CD8-positive, alpha-beta memory T cell (primary cell): ENCODE data around the gene OLFM4. TPM values are rescaled to one million over a fixed set of nuclear protein-coding genes. Genes with fewer than 3 reads are reported as not detected.
"Not testable (repeated sequence)": the region's sequence is repeated elsewhere in the genome, so short reads cannot be mapped to it uniquely, and the experiment has no call there.

Experiments used
- CTCF ChIA-PET: fragments of 350-600 bp; sonication (Branson Sonifier 250); formaldehyde crosslinking; loops from one replicate; lab custom pipeline; 2021; ENCODE audit warnings: antibody characterized with exemption; lab: Charles Lee
- POLR2A ChIA-PET: fragments of 350-600 bp; sonication (Branson Sonifier 250); formaldehyde crosslinking; loops from one replicate; lab custom pipeline; 2021; ENCODE audit warnings: antibody characterized with exemption; lab: Charles Lee
- DNase-seq, 5 donors: peaks; one replicate each; pipeline versions ENCODE4 v3.0.0 to v3.0.0-alpha.2; 2020 to 2022; ENCODE audit warnings: mixed read lengths in 1 of 5
- H3K27ac ChIP-seq: one replicate; pipeline ENCODE4 v1.7.0; 2013; ENCODE audit warnings: low read depth, mild to moderate bottlenecking, low read length, moderate library complexity
- H3K27me3 ChIP-seq: 2 replicates; pipeline ENCODE4 v1.7.0; 2013; ENCODE audit warnings: low read length, mild to moderate bottlenecking; ENCODE audit not compliant: insufficient read depth, poor library complexity, severe bottlenecking
- H3K36me3 ChIP-seq: 2 replicates; pipeline ENCODE4 v1.7.0; 2013; ENCODE audit warnings: mild to moderate bottlenecking, low read length, moderate library complexity; ENCODE audit not compliant: insufficient read depth
- H3K4me1 ChIP-seq: 2 replicates; pipeline ENCODE4 v1.7.0; 2013; ENCODE audit warnings: mild to moderate bottlenecking, low read length, moderate library complexity; ENCODE audit not compliant: insufficient read depth
- H3K4me3 ChIP-seq: 2 replicates; pipeline ENCODE4 v1.7.0; 2013; ENCODE audit warnings: mild to moderate bottlenecking, low read length
- H3K9me3 ChIP-seq: 2 replicates; pipeline ENCODE4 v1.7.0; 2013; ENCODE audit warnings: mild to moderate bottlenecking, low read length
- H3K27ac Mint-ChIP-seq, 8 donors: one replicate each; pipeline ENCODE4 v1.8.0; 2020 to 2021; ENCODE audit warnings: mixed read lengths in 8 of 8, mild to moderate bottlenecking in 6 of 8, inconsistent platforms in 3 of 8, moderate library complexity in 3 of 8
- H3K27me3 Mint-ChIP-seq, 2 donors: one replicate each; pipeline ENCODE4 v1.8.0; 2020 to 2021; ENCODE audit warnings: mixed read lengths in 2 of 2, mild to moderate bottlenecking in 1 of 2, moderate library complexity in 1 of 2
- H3K36me3 Mint-ChIP-seq, 3 donors: one replicate each; pipeline ENCODE4 v1.8.0; 2020 to 2021; ENCODE audit warnings: mixed read lengths in 3 of 3, inconsistent platforms in 1 of 3, mild to moderate bottlenecking in 1 of 3
- H3K4me1 Mint-ChIP-seq, 3 donors: one replicate each; pipeline ENCODE4 v1.8.0; 2020 to 2021; ENCODE audit warnings: mixed read lengths in 3 of 3, inconsistent platforms in 1 of 3, mild to moderate bottlenecking in 1 of 3
- H3K4me3 Mint-ChIP-seq, 7 donors: one replicate each; pipeline ENCODE4 v1.8.0; 2020 to 2021; ENCODE audit warnings: mixed read lengths in 7 of 7, mild to moderate bottlenecking in 6 of 7, moderate library complexity in 4 of 7, inconsistent platforms in 2 of 7
- H3K9me3 Mint-ChIP-seq, 5 donors: one replicate each; pipeline ENCODE4 v1.8.0; 2020 to 2022; ENCODE audit warnings: mixed read lengths in 5 of 5, mild to moderate bottlenecking in 3 of 5, moderate library complexity in 2 of 5, inconsistent platforms in 1 of 5
- polyA plus RNA-seq: library from polyadenylated mRNA; unstranded; fragments of 300-500 nt; fragmentation: Illumina TruSeq; gene quantifications from one replicate; pipeline ENCODE4 v1.2.3, GENCODE V29; 2021
- total RNA-seq, 2 experiments: library from RNA; stranded (reverse); gene quantifications; one replicate each; pipeline ENCODE4 v1.2.3, GENCODE V29; 2021

Gene OLFM4
- total and polyA plus RNA-seq, 3 experiments from 2014 or later = not detected

GRCh38 chr13:53007872-53008271, 20.7 kb upstream of the OLFM4 start:
- Histone ChIP-seq H3K27me3 (no peaks in the 10 kb centered on the region), H3K36me3 (no peaks in the 10 kb centered on the region), H3K4me1 (no peaks in the 10 kb centered on the region), H3K27ac (no peak overlapping the region), H3K9me3 (no peaks in the 10 kb centered on the region), H3K4me3 (no peak overlapping the region)
- H3K27me3 Mint-ChIP-seq = peaks cover 2 to 24% of the 10 kb centered on the region in 2 donors
- H3K9me3 Mint-ChIP-seq = peaks cover 0 to 3% (median 0%) of the 10 kb centered on the region in 5 donors
- ChIA-PET POLR2A (no interaction called here), CTCF (no interaction called here)
- H3K36me3 Mint-ChIP-seq = no peaks in the 10 kb centered on the region
- H3K4me3 Mint-ChIP-seq = no peak overlapping the region
- H3K27ac Mint-ChIP-seq = no peak overlapping the region
- H3K4me1 Mint-ChIP-seq = no peaks in the 10 kb centered on the region
- no peak for DNase-seq

GRCh38 chr13:53010374-53011105, 18.1 kb upstream of the OLFM4 start:
- POLR2A ChIA-PET = no interaction called here
- Histone ChIP-seq H3K27me3 (no peaks in the 10 kb centered on the region), H3K4me3 (no peak overlapping the region), H3K36me3 (no peaks in the 10 kb centered on the region), H3K4me1 (no peaks in the 10 kb centered on the region), H3K27ac (no peak overlapping the region), H3K9me3 (no peaks in the 10 kb centered on the region)
- no peaks in the 10 kb centered on the region for H3K36me3 Mint-ChIP-seq
- CTCF ChIA-PET = no interaction called here
- H3K27ac Mint-ChIP-seq = no peak overlapping the region
- peaks cover 0 to 3% (median 1%) of the 10 kb centered on the region in 5 donors for H3K9me3 Mint-ChIP-seq
- H3K4me3 Mint-ChIP-seq = no peak overlapping the region
- no peaks in the 10 kb centered on the region for H3K4me1 Mint-ChIP-seq
- peaks cover 7 to 30% of the 10 kb centered on the region in 2 donors for H3K27me3 Mint-ChIP-seq
- no peak for DNase-seq

GRCh38 chr13:53012707-53013106, 15.9 kb upstream of the OLFM4 start:
- Histone ChIP-seq H3K4me1 (no peaks in the 10 kb centered on the region), H3K27ac (no peak overlapping the region), H3K4me3 (no peak overlapping the region), H3K36me3 (no peaks in the 10 kb centered on the region), H3K9me3 (no peaks in the 10 kb centered on the region), H3K27me3 (no peaks in the 10 kb centered on the region)
- H3K27me3 Mint-ChIP-seq = peaks cover 7 to 26% of the 10 kb centered on the region in 2 donors
- H3K36me3 Mint-ChIP-seq = no peaks in the 10 kb centered on the region
- H3K4me1 Mint-ChIP-seq = no peaks in the 10 kb centered on the region
- DNase-seq = no peak
- peaks cover 0 to 4% (median 0%) of the 10 kb centered on the region in 5 donors for H3K9me3 Mint-ChIP-seq
- no peak overlapping the region for H3K27ac Mint-ChIP-seq
- no peak overlapping the region for H3K4me3 Mint-ChIP-seq
- POLR2A ChIA-PET = no interaction called here
- CTCF ChIA-PET = no interaction called here

GRCh38 chr13:53013113-53013512, 15.5 kb upstream of the OLFM4 start:
- H3K4me3 Mint-ChIP-seq = no peak overlapping the region
- CTCF ChIA-PET = no interaction called here
- peaks cover 7 to 22% of the 10 kb centered on the region in 2 donors for H3K27me3 Mint-ChIP-seq

GRCh38 chr13:53014018-53014417, 14.6 kb upstream of the OLFM4 start:
- H3K27me3 Mint-ChIP-seq = peaks cover 7 to 18% of the 10 kb centered on the region in 2 donors
- H3K36me3 ChIP-seq, CTCF ChIA-PET, H3K27me3 ChIP-seq, H3K9me3 ChIP-seq, H3K4me3 Mint-ChIP-seq, H3K27ac ChIP-seq, H3K36me3 Mint-ChIP-seq, H3K4me3 ChIP-seq, H3K4me1 Mint-ChIP-seq, DNase-seq, H3K27ac Mint-ChIP-seq, H3K9me3 Mint-ChIP-seq, H3K4me1 ChIP-seq, POLR2A ChIA-PET: not testable (repeated sequence)

More at GRCh38 chr13:53013113-53013512, 15.5 kb upstream of the OLFM4 start:
- H3K9me3 ChIP-seq = no peaks in the 10 kb centered on the region
- no peaks in the 10 kb centered on the region for H3K4me1 ChIP-seq
- POLR2A ChIA-PET = no interaction called here
- H3K27me3 ChIP-seq = no peaks in the 10 kb centered on the region
- no peaks in the 10 kb centered on the region for H3K4me1 Mint-ChIP-seq
- no peaks in the 10 kb centered on the region for H3K36me3 ChIP-seq
- DNase-seq = no peak
- no peak overlapping the region for H3K27ac ChIP-seq
- peaks cover 0 to 4% (median 0%) of the 10 kb centered on the region in 5 donors for H3K9me3 Mint-ChIP-seq
- H3K36me3 Mint-ChIP-seq = no peaks in the 10 kb centered on the region
- H3K27ac Mint-ChIP-seq = no peak overlapping the region
- no peak overlapping the region for H3K4me3 ChIP-seq

GRCh38 chr13:53014495-53015443, 13.8 kb upstream of the OLFM4 start:
- H3K36me3 Mint-ChIP-seq = no peaks in the 10 kb centered on the region
- H3K4me1 Mint-ChIP-seq = no peaks in the 10 kb centered on the region
- Histone ChIP-seq H3K9me3 (no peaks in the 10 kb centered on the region), H3K27me3 (no peaks in the 10 kb centered on the region), H3K4me3 (no peak overlapping the region), H3K36me3 (no peaks in the 10 kb centered on the region), H3K4me1 (no peaks in the 10 kb centered on the region), H3K27ac (no peak overlapping the region)
- H3K4me3 Mint-ChIP-seq = no peak overlapping the region
- CTCF ChIA-PET = no interaction called here
- H3K27ac Mint-ChIP-seq = no peak overlapping the region
- DNase-seq = no peak
- H3K9me3 Mint-ChIP-seq = peaks cover 0 to 4% (median 0%) of the 10 kb centered on the region in 5 donors
- POLR2A ChIA-PET = no interaction called here
- peaks cover 7 to 18% of the 10 kb centered on the region in 2 donors for H3K27me3 Mint-ChIP-seq

GRCh38 chr13:53015971-53016370, 12.6 kb upstream of the OLFM4 start:
- Histone ChIP-seq H3K27me3 (no peaks in the 10 kb centered on the region), H3K27ac (no peak overlapping the region), H3K4me1 (no peaks in the 10 kb centered on the region), H3K4me3 (no peak overlapping the region), H3K36me3 (no peaks in the 10 kb centered on the region), H3K9me3 (no peaks in the 10 kb centered on the region)
- Mint-ChIP-seq H3K4me1 (no peaks in the 10 kb centered on the region), H3K9me3 (peaks cover 0 to 4% (median 0%) of the 10 kb centered on the region in 5 donors), H3K27ac (no peak overlapping the region), H3K27me3 (peaks cover 7 to 15% of the 10 kb centered on the region in 2 donors), H3K36me3 (no peaks in the 10 kb centered on the region), H3K4me3 (peak overlapping the region in 1 of 7 donors; percentile 70)
- no peak for DNase-seq
- ChIA-PET POLR2A (no interaction called here), CTCF (no interaction called here)

- POLR2A ChIA-PET = no interaction called here
- Histone ChIP-seq H3K4me3 (no peak overlapping the region), H3K27me3 (no peaks in the 10 kb centered on the region), H3K9me3 (no peaks in the 10 kb centered on the region), H3K4me1 (no peaks in the 10 kb centered on the region), H3K27ac (no peak overlapping the region), H3K36me3 (no peaks in the 10 kb centered on the region)
- no peak overlapping the region for H3K27ac Mint-ChIP-seq
- peaks cover 0 to 4% (median 0%) of the 10 kb centered on the region in 5 donors for H3K9me3 Mint-ChIP-seq
- H3K27me3 Mint-ChIP-seq = peaks cover 5 to 11% of the 10 kb centered on the region in 2 donors
- no peak for DNase-seq
- H3K36me3 Mint-ChIP-seq = no peaks in the 10 kb centered on the region
- CTCF ChIA-PET = no interaction called here
- no peaks in the 10 kb centered on the region for H3K4me1 Mint-ChIP-seq
- no peak overlapping the region for H3K4me3 Mint-ChIP-seq
Observed at GRCh38 chr13:53017433-53017970, 11.1 kb upstream of the OLFM4 start.
